Loucy (cell line): Measurements from ENCODE around the gene MBD2.

ENCODE experiments used
- EZH2phosphoT487 ChIP-seq: fragments of 200-600 bp; IDR thresholded peaks from 2 replicates; pipeline ENCODE4 v1.6.1; 2018; ENCODE audit warnings: antibody characterized with exemption, mild to moderate bottlenecking, moderate library complexity, borderline replicate concordance
- TF ChIP-seq, protein P1 (sequence below): fragments of 200-600 bp; sonication (generic); conservative IDR thresholded peaks from 2 replicates; pipeline ENCODE4 v1.5.1; 2014; ENCODE audit warnings: mild to moderate bottlenecking, antibody characterized with exemption, low read length

DNA sequence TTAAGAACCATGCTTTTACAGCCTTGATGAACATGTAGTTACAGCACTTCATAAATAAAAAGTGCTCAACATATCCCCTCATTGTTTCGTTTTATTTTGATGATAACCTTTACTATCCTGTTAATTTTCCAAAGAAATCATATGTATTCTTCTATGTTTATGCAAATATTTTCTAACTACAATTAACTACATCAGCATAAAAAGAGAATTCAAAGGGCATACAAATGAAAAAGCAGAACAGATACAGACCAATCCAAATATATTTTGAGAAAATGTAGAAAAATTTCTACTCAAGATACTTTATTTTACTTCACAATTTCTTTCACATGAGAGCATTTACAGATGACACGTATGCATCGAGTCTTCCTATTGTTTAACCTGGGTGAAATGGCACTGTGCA is 69.1 kb downstream of the MBD2 start:
- TF ChIP-seq, protein P1, sequence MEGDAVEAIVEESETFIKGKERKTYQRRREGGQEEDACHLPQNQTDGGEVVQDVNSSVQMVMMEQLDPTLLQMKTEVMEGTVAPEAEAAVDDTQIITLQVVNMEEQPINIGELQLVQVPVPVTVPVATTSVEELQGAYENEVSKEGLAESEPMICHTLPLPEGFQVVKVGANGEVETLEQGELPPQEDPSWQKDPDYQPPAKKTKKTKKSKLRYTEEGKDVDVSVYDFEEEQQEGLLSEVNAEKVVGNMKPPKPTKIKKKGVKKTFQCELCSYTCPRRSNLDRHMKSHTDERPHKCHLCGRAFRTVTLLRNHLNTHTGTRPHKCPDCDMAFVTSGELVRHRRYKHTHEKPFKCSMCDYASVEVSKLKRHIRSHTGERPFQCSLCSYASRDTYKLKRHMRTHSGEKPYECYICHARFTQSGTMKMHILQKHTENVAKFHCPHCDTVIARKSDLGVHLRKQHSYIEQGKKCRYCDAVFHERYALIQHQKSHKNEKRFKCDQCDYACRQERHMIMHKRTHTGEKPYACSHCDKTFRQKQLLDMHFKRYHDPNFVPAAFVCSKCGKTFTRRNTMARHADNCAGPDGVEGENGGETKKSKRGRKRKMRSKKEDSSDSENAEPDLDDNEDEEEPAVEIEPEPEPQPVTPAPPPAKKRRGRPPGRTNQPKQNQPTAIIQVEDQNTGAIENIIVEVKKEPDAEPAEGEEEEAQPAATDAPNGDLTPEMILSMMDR, result no peak
- no peak for TF ChIP-seq EZH2phosphoT487
